ENCODE data around the gene NINJ1.
"Not testable (repeated sequence)": the region's sequence is repeated elsewhere in the genome, so short reads cannot be mapped to it uniquely, and the experiment has no call there.

The NINJ1 gene

DNA sequence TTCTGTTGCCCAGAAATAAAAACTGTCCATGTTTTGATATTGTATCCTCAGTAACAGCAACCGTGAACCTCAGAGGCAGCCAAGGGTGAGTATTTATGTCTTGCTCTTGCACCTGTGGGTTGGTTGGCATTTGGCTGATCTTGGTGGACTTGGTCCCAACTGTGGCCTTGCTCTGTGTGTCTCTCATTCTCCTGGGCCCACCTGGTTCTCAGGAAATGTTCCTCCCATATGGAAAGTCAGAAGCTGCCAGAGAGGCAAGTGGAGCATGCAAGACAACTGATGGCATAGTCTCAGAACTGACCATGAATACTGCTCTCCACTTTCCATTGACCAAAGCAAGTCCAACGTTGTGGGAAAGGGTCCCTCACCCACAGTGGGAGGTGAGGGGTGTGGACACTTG is 13.6 kb upstream of the NINJ1 start:
- no peak overlapping the region for H3K27ac ChIP-seq
- no peak for TF ChIP-seq ZFX (IDR thresholded peaks at IDR 0.05; ENCODE audit: borderline replicate concordance)
- no peak for TF ChIP-seq CTCF (IDR thresholded peaks at IDR 0.05)

DNA sequence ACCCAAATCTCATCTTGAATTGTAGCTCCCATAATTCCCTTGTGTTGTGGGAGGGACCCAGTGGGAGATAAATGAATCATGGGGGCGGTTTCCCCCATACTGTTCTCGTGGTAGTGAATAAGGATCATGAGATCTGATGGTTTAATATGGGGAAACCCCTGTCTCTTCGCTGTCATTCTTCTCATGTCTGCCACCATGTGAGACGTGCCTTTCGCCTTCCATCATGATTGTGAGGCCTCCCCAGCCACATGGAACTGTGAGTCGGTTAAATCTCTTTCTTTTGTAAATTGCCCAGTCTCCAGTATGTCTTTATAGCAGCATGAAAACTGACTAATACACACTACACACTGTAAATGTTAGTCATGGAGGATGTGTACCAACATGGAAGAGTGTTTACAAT is 12.6 kb upstream of the NINJ1 start:
- not testable (repeated sequence) for H3K27ac ChIP-seq

DNA sequence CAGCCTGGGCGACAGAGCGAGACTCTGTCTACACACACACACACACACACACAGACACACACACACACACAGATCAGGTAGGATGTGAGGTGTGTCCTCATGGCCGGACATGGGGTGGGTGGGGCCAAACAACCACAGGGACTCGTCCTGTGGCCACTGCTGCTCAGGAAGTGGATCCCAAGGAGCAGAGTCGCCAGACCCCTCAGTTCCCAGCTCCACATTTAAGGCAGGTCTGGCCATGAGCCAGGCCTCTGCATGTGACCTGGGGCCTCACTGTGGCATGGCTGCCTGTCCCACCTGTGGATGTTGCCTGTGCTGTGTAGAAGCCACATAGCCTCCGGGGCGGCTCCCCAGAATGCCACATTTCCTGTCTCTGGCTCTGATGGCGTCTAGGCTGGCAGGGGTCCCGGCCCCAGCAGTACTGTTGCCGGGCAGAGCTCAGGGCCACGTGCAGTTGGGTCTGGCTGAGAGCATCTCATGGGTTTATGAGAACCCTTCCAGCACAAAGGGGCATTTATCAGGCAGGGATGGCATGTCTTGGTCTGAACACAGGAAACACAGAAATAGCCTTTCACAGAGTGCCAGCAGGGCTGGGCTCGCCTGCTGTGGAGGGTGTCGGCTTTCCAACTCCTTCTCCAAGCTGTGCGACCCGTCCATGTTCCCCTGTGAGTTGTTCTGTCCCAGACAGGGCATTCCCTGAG is 9.9 kb upstream of the NINJ1 start:
- TF ChIP-seq ZFX (IDR thresholded peaks at IDR 0.05; ENCODE audit: borderline replicate concordance) (no peak), CTCF (IDR thresholded peaks at IDR 0.05) (no peak)
- H3K27ac ChIP-seq: no peak overlapping the region

DNA sequence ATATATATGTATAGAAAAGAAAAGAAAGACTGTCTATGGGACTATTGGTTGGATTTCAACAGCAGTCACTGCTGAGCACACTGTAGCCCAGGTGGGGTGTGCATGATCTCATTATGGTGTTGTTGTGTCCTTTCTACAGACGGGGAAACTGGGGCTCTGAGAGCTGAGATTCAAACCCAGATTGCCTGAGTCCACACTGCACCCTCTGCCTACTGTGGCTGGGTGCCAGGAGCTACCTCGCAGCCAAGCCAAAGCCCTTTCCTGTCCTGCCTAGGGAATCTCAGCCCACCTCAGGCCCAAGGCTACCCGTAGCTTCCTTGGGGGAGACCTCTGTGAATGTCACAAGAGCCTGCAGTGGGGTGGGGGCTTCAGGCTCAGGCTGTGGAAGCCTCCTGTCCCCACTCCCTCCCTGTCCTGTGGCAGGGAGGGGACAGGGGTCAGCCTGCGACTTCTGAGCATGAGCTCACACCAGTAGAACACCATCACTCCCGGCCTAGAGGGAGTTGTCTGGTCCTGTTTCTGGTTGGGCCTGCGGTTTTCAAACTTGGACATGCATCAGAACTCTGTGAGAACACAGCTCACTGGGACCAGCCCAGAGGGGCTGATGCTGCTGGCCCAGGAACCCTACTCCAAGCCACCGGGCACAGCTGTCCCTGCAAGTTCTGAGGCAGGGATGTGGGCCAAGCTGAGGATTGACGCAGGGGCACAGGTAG is 7.9 kb upstream of the NINJ1 start:
- no peak overlapping the region for H3K27ac ChIP-seq
- TF ChIP-seq ZFX (IDR thresholded peaks at IDR 0.05; ENCODE audit: borderline replicate concordance) (no peak), CTCF (IDR thresholded peaks at IDR 0.05) (no peak)

DNA sequence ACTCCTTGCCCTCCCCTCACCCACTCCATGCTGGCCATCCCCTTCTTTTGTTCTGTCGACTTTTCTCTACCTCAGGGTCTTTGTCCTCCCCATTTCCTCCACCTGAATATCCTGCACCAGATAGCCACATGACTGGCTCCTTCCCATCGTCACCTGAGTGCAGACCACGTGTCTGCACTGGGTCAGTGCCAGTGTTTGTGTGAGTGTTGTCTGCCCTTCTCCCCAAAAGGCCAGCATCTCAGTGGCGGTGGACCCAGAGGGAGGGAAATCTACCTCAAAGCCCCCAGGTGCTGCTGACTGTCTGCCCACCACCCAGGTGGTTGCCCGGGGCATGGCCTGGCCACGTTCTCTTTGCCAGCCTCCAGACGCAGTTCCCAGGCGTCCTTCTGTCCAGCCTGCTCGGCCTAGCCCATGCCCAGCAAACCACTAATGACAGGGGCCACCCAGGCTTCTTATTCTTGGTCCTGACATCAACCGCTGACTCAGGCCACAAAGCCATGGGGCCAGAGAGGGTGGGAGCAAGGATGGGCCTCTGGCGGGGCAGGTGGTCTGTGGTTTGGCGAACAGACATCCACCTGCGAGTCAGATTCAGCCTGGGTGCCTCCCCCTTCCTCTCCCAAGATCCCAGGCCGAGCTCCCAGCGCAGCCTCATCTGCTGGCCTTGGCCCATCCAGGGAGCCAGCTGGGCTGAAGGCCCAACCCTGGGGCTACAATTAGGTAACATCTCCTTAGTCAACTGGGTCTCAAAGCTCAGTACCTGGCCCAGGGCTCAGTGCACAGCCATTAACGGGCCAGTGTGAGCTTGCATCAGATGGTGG is 5.5 kb upstream of the NINJ1 start:
- TF ChIP-seq ZFX (IDR thresholded peaks at IDR 0.05; ENCODE audit: borderline replicate concordance) (no peak), CTCF (IDR thresholded peaks at IDR 0.05) (no peak)
- no peak overlapping the region for H3K27ac ChIP-seq

DNA sequence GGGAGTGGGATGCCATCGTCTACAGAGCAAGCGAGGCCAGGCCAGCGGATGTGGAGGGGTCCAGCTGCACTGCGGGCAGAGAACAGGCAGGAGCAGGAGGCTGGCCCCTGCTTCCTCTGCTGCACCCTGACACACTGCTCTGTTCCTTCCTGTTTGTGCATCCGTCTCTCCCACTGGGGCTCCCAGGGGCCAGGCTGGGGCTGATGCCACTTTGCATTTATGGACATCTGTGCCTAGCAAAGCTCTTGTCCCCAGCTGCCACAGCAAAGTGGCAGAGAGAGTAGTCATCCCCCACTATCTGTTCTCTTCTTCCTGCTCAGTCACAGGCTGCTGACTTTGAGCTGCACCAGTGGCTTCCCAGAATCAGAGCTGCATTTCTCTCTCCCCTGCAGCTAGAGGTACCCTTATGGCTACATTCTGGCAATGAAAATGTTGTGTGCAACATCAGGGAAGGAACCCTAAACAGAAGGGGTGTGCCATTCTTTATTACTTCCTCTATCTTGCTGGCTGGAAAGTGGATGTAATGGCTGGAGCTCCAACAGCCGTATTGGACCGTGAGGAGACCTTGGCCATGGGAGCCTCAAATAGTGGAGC is 4.2 kb upstream of the NINJ1 start:
- H3K27ac ChIP-seq: no peak overlapping the region
- no peak for TF ChIP-seq CTCF (IDR thresholded peaks at IDR 0.05)
- TF ChIP-seq ZFX (IDR thresholded peaks at IDR 0.05; ENCODE audit: borderline replicate concordance): no peak

DNA sequence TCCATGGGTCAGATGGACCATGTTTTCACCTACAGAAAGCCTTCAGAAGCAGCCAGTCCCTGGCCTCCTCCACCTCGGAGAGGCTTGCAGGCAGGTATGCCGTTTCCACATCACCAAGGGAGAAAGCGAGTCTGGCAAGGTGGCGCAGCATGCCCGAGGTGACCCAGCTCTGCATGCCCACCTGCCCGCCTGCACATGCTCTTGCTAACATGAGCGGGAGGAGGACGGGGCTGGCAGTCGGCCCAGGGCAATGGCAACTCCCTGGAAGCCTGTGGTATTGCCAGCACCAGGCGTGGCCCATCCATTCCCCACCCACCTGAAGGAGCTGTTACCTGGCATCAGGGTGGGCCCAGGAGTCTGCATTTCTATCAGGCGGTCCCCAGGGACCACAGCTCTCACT is 3.3 kb upstream of the NINJ1 start:
- H3K27ac ChIP-seq: no peak overlapping the region
- TF ChIP-seq ZFX (IDR thresholded peaks at IDR 0.05; ENCODE audit: borderline replicate concordance): no peak
- TF ChIP-seq CTCF (IDR thresholded peaks at IDR 0.05): no peak

Measured in 22Rv1 (cell line).